Urothelium cell line (cell line): ENCODE results near the gene SERP2.

Source experiments
- DNase-seq: peaks from one replicate; pipeline ENCODE4 v3.0.0; 2011; ENCODE audit warnings: low spot score, mixed read lengths
- FAIRE-seq: peaks from 2 replicates; lab custom pipeline; 2011; peaks lifted over from hg19 to GRCh38; lab: Jason Lieb, UNC

SERP2 gene

GRCh38 chr13:44385847-44386246 is 12.2 kb downstream of the SERP2 start:
- no peak for FAIRE-seq
- DNase-seq = no peak

GRCh38 chr13:44386913-44387556 is 13.4 kb downstream of the SERP2 start:
- FAIRE-seq (no peak), DNase-seq (no peak)

GRCh38 chr13:44388427-44389059 is 14.9 kb downstream of the SERP2 start:
- DNase-seq = no peak
- FAIRE-seq = no peak

- DNase-seq = no peak
- no peak for FAIRE-seq
Observed at GRCh38 chr13:44389060-44389666, 15.5 kb downstream of the SERP2 start.

GRCh38 chr13:44389876-44390275 is 16.3 kb downstream of the SERP2 start:
- DNase-seq (no peak), FAIRE-seq (no peak)

- DNase-seq = no peak
- FAIRE-seq = no peak
Observed at GRCh38 chr13:44393391-44393790, 19.8 kb downstream of the SERP2 start.

GRCh38 chr13:44394658-44395057 is 21.0 kb downstream of the SERP2 start:
- DNase-seq = no peak

GRCh38 chr13:44395976-44396694 is 22.5 kb downstream of the SERP2 start:
- FAIRE-seq (no peak), DNase-seq (no peak)

More at GRCh38 chr13:44394658-44395057, 21.0 kb downstream of the SERP2 start:
- no peak for FAIRE-seq

- FAIRE-seq (no peak), DNase-seq (no peak)
Observed at GRCh38 chr13:44396701-44397580, 23.3 kb downstream of the SERP2 start.

- DNase-seq = no peak
- FAIRE-seq = no peak
Observed at GRCh38 chr13:44397766-44398223, 24.2 kb downstream of the SERP2 start.

- no peak for DNase-seq
- no peak for FAIRE-seq
Observed at GRCh38 chr13:44398606-44399005, 25.0 kb downstream of the SERP2 start.

- DNase-seq (no peak), FAIRE-seq (no peak)
Observed at GRCh38 chr13:44399074-44399473, 25.4 kb downstream of the SERP2 start.

GRCh38 chr13:44400736-44401135 is 27.1 kb downstream of the SERP2 start:
- DNase-seq (no peak), FAIRE-seq (no peak)

GRCh38 chr13:44401577-44401976 is 28.0 kb downstream of the SERP2 start:
- DNase-seq = no peak
- FAIRE-seq = no peak

- DNase-seq (no peak), FAIRE-seq (no peak)
Observed at GRCh38 chr13:44402899-44403445, 29.3 kb downstream of the SERP2 start.

GRCh38 chr13:44403461-44404056 is 29.9 kb downstream of the SERP2 start:
- DNase-seq = no peak
- FAIRE-seq = no peak

- FAIRE-seq (no peak), DNase-seq (no peak)
Observed at GRCh38 chr13:44404261-44405132, 30.9 kb downstream of the SERP2 start.

GRCh38 chr13:44406617-44407016 is 33.0 kb downstream of the SERP2 start:
- FAIRE-seq (no peak), DNase-seq (no peak)

GRCh38 chr13:44407379-44407778 is 33.8 kb downstream of the SERP2 start:
- DNase-seq (no peak), FAIRE-seq (no peak)
